WTC11 (cell line): ENCODE measurements around the gene LYRM9. TPM values are rescaled to one million over a fixed set of nuclear protein-coding genes. Genes with fewer than 3 reads are reported as not detected.

ENCODE experiments used
- ATAC-seq: fragments of 200-7000 bp; cut with Tn5 transposase; 2 replicates; pipeline ENCODE4 v1.10.0; 2021; ENCODE audit warnings: mild to moderate bottlenecking, moderate library complexity
- CTCF ChIA-PET: fragments of 300-600 bp; sonication (Branson Sonifier 250); formaldehyde crosslinking; loops from one replicate; lab custom pipeline; 2021; ENCODE audit warnings: antibody characterized with exemption; lab: Charles Lee
- POLR2A ChIA-PET: fragments of 350-600 bp; sonication (Branson Sonifier 250); formaldehyde crosslinking; loops from one replicate; lab custom pipeline; 2021; ENCODE audit warnings: antibody characterized with exemption; lab: Charles Lee
- DNase-seq: peaks from one replicate; pipeline ENCODE4 v3.0.0; 2021; ENCODE audit warnings: low spot score
- H3K27ac Mint-ChIP-seq: 2 replicates; pipeline ENCODE4 v1.8.0; 2021; ENCODE audit warnings: mixed read lengths
- H3K27me3 Mint-ChIP-seq: 2 replicates; pipeline ENCODE4 v1.8.0; 2021; ENCODE audit warnings: low read depth, mild to moderate bottlenecking, moderate library complexity, mixed read lengths
- H3K36me3 Mint-ChIP-seq: 2 replicates; pipeline ENCODE4 v1.8.0; 2021; ENCODE audit warnings: mixed read lengths
- H3K4me1 Mint-ChIP-seq: 2 replicates; pipeline ENCODE4 v1.8.0; 2022; ENCODE audit warnings: mixed read lengths
- H3K4me3 Mint-ChIP-seq: 2 replicates; pipeline ENCODE4 v1.8.0; 2021; ENCODE audit warnings: mild to moderate bottlenecking, moderate library complexity, mixed read lengths
- H3K9me3 Mint-ChIP-seq: 2 replicates; pipeline ENCODE4 v1.8.0; 2021; ENCODE audit warnings: mixed read lengths
- ATF1 ChIP-seq: sonication (generic); formaldehyde crosslinking; IDR thresholded peaks from 2 replicates; pipeline ENCODE4 v1.8.1; 2023; ENCODE audit warnings: mild to moderate bottlenecking, moderate library complexity, missing genetic modification reagents
- CBFB ChIP-seq: sonication (generic); formaldehyde crosslinking; IDR thresholded peaks from 2 replicates; pipeline ENCODE4 v1.8.1; 2022; ENCODE audit warnings: mild to moderate bottlenecking, low read depth, missing genetic modification reagents
- EMX1 ChIP-seq: fragments of 250-450 bp; sonication (Bioruptor Pico); IDR thresholded peaks from 2 replicates; pipeline ENCODE4 v1.8.0; 2021; ENCODE audit warnings: mild to moderate bottlenecking
- FOXJ3 ChIP-seq: sonication (generic); formaldehyde crosslinking; IDR thresholded peaks from 2 replicates; pipeline ENCODE4 v1.9.0; 2021; ENCODE audit warnings: missing genetic modification reagents, mild to moderate bottlenecking, borderline replicate concordance
- FOXK1 ChIP-seq: sonication (generic); formaldehyde crosslinking; IDR thresholded peaks from 2 replicates; pipeline ENCODE4 v1.8.0; 2022; ENCODE audit warnings: mild to moderate bottlenecking, moderate library complexity, missing genetic modification reagents
- FOXP4 ChIP-seq: sonication (generic); formaldehyde crosslinking; IDR thresholded peaks from 2 replicates; pipeline ENCODE4 v1.8.0; 2022; ENCODE audit warnings: mild to moderate bottlenecking, missing genetic modification reagents
- GABPB1 ChIP-seq: sonication (generic); formaldehyde crosslinking; IDR thresholded peaks from 2 replicates; pipeline ENCODE4 v1.8.1; 2023; ENCODE audit warnings: mild to moderate bottlenecking, missing genetic modification reagents
- GRHL2 ChIP-seq: fragments of 250-450 bp; sonication (Bioruptor Pico); IDR thresholded peaks from 2 replicates; pipeline ENCODE4 v1.8.0; 2022; ENCODE audit warnings: mild to moderate bottlenecking, moderate library complexity; ENCODE audit not compliant: insufficient replicate concordance, severe bottlenecking
- JUN ChIP-seq: sonication (generic); formaldehyde crosslinking; IDR thresholded peaks from 2 replicates; pipeline ENCODE4 v1.8.0; 2023; ENCODE audit warnings: mild to moderate bottlenecking, missing genetic modification reagents
- NFYB ChIP-seq: sonication (generic); formaldehyde crosslinking; conservative IDR thresholded peaks from 2 replicates; pipeline ENCODE4 v1.8.0; 2022; ENCODE audit warnings: low read depth, missing genetic modification reagents
- OVOL2 ChIP-seq: fragments of 250-450 bp; sonication (Bioruptor Pico); IDR thresholded peaks from 2 replicates; pipeline ENCODE4 v1.9.0; 2021; ENCODE audit warnings: mild to moderate bottlenecking, borderline replicate concordance
- PREB ChIP-seq: sonication (generic); formaldehyde crosslinking; IDR thresholded peaks from 2 replicates; pipeline ENCODE4 v1.8.1; 2022; ENCODE audit warnings: mild to moderate bottlenecking, missing genetic modification reagents, moderate library complexity, borderline replicate concordance
- PRRX2 ChIP-seq: fragments of 250-450 bp; sonication (Bioruptor Pico); IDR thresholded peaks from 2 replicates; pipeline ENCODE4 v1.8.0; 2021; ENCODE audit warnings: mild to moderate bottlenecking
- RELA ChIP-seq: sonication (generic); formaldehyde crosslinking; IDR thresholded peaks from 2 replicates; pipeline ENCODE4 v1.8.1; 2022; ENCODE audit warnings: missing genetic modification reagents, mild to moderate bottlenecking, borderline replicate concordance
- SOX15 ChIP-seq: fragments of 250-450 bp; sonication (Bioruptor Pico); IDR thresholded peaks from 2 replicates; pipeline ENCODE4 v1.9.0; 2021; ENCODE audit warnings: mild to moderate bottlenecking
- SP1 ChIP-seq: sonication (generic); formaldehyde crosslinking; conservative IDR thresholded peaks from 2 replicates; pipeline ENCODE4 v1.8.1; 2022; ENCODE audit warnings: missing genetic modification reagents
- TEAD1 ChIP-seq: sonication (generic); formaldehyde crosslinking; IDR thresholded peaks from 2 replicates; pipeline ENCODE4 v1.8.0; 2022; ENCODE audit warnings: mild to moderate bottlenecking, missing genetic modification reagents
- TEAD4 ChIP-seq: sonication (generic); formaldehyde crosslinking; IDR thresholded peaks from 2 replicates; pipeline ENCODE4 v1.8.0; 2022; ENCODE audit warnings: mild to moderate bottlenecking, missing genetic modification reagents
- USF2 ChIP-seq: sonication (generic); formaldehyde crosslinking; IDR thresholded peaks from 2 replicates; pipeline ENCODE4 v1.8.1; 2023; ENCODE audit warnings: mild to moderate bottlenecking, missing genetic modification reagents, moderate library complexity
- ZNF138 ChIP-seq: sonication (generic); formaldehyde crosslinking; conservative IDR thresholded peaks from 2 replicates; pipeline ENCODE4 v1.8.1; 2022; ENCODE audit warnings: mild to moderate bottlenecking, moderate library complexity, missing genetic modification reagents
- ZNF232 ChIP-seq: sonication (generic); formaldehyde crosslinking; IDR thresholded peaks from 2 replicates; pipeline ENCODE4 v1.8.0; 2022; ENCODE audit warnings: mild to moderate bottlenecking, missing genetic modification reagents
- total RNA-seq: library from RNA; stranded (reverse); gene quantifications from 3 replicates; pipeline ENCODE4 v1.2.3, GENCODE V29; 2021
- TF ChIP-seq, protein P1 (sequence below): fragments of 200-600 bp; IDR thresholded peaks from 2 replicates; pipeline ENCODE4 v1.8.0; 2022; ENCODE audit warnings: antibody characterized with exemption
- TF ChIP-seq, protein P2 (sequence below): sonication (generic); formaldehyde crosslinking; conservative IDR thresholded peaks from 2 replicates; pipeline ENCODE4 v1.8.1; 2022; ENCODE audit warnings: mild to moderate bottlenecking, missing genetic modification reagents
- TF ChIP-seq, protein P3 (sequence below): sonication (generic); formaldehyde crosslinking; IDR thresholded peaks from 2 replicates; pipeline ENCODE4 v1.8.0; 2023; ENCODE audit warnings: missing genetic modification reagents
- TF ChIP-seq, protein P4 (sequence below): sonication (generic); formaldehyde crosslinking; IDR thresholded peaks from 2 replicates; pipeline ENCODE4 v1.8.0; 2022; ENCODE audit warnings: mild to moderate bottlenecking, missing genetic modification reagents

Gene LYRM9
- total RNA-seq, 1 experiment from 2014 or later: 3.6 TPM

DNA sequence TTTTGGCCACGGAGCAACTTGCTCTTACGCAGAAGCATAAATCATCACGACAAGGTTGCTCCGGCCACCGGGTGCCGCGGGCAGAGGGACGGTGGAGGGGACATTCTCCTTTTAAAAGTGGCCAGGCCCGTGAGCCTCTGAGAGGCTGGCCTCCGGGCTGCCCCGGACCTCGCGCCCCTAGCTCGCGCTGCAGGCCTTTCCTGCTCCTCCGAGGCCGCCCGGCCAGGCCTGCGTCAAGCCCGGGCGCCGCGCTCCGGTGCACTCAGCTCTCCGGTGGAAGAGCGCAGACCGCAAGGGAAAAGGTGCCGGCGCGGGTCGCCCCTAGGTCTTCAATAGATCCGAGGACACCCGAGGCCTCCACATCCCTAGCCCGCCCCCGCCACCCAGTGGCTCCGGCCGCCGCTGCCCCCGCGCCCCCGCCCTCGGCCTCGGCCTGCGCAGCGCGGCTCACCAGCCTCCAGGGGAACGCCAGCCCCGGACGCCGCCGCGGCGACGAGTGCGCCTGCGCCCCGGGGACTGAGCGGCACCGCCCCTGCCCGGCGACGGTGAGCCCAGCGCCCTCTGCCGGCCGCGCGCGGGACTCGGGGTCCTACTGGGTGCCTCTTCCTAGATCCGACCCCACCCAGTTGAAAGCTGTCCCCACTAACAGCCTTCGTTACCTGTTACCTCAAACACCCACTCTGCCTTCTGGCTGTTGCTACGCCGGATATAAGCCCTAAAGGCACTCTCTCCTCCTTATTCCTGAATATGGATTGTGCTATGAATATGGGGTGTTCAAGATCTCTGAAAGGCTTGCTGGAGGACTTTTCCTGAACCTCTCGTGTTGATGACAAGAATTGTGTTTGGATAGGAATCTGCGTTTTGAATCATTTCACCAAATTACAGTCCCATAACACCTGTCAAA lies at the start of gene LYRM9 (continued):
- TF ChIP-seq, protein P1, sequence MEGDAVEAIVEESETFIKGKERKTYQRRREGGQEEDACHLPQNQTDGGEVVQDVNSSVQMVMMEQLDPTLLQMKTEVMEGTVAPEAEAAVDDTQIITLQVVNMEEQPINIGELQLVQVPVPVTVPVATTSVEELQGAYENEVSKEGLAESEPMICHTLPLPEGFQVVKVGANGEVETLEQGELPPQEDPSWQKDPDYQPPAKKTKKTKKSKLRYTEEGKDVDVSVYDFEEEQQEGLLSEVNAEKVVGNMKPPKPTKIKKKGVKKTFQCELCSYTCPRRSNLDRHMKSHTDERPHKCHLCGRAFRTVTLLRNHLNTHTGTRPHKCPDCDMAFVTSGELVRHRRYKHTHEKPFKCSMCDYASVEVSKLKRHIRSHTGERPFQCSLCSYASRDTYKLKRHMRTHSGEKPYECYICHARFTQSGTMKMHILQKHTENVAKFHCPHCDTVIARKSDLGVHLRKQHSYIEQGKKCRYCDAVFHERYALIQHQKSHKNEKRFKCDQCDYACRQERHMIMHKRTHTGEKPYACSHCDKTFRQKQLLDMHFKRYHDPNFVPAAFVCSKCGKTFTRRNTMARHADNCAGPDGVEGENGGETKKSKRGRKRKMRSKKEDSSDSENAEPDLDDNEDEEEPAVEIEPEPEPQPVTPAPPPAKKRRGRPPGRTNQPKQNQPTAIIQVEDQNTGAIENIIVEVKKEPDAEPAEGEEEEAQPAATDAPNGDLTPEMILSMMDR: peak; percentile 71; the same call in 1 of the 2 replicates
- TF ChIP-seq, protein P2, sequence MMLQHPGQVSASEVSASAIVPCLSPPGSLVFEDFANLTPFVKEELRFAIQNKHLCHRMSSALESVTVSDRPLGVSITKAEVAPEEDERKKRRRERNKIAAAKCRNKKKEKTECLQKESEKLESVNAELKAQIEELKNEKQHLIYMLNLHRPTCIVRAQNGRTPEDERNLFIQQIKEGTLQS (CRISPR knock-in tag): no peak
- TF ChIP-seq PRRX2 (CRISPR knock-in tag): no peak
- no peak for TF ChIP-seq EMX1 (CRISPR knock-in tag)
- 0 out of 2 replicates have a peak, but pooled peaks have one; percentile 28 for TF ChIP-seq FOXP4 (CRISPR knock-in tag)
- no peak for TF ChIP-seq ZNF232
- TF ChIP-seq PREB: no peak
- TF ChIP-seq, protein P3, sequence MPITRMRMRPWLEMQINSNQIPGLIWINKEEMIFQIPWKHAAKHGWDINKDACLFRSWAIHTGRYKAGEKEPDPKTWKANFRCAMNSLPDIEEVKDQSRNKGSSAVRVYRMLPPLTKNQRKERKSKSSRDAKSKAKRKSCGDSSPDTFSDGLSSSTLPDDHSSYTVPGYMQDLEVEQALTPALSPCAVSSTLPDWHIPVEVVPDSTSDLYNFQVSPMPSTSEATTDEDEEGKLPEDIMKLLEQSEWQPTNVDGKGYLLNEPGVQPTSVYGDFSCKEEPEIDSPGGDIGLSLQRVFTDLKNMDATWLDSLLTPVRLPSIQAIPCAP: no peak
- TF ChIP-seq GABPB1 (CRISPR knock-in tag): no peak
- no peak for TF ChIP-seq NFYB
- no peak for TF ChIP-seq SOX15 (CRISPR knock-in tag)
- peak; percentile 45 for TF ChIP-seq SP1 (CRISPR knock-in tag)
- TF ChIP-seq, protein P4, sequence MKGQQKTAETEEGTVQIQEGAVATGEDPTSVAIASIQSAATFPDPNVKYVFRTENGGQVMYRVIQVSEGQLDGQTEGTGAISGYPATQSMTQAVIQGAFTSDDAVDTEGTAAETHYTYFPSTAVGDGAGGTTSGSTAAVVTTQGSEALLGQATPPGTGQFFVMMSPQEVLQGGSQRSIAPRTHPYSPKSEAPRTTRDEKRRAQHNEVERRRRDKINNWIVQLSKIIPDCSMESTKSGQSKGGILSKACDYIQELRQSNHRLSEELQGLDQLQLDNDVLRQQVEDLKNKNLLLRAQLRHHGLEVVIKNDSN (CRISPR knock-in tag): no peak
- TF ChIP-seq FOXK1 (CRISPR knock-in tag): peak; percentile 20; the same call in 1 of the 2 replicates
- TF ChIP-seq TEAD4: no peak
- TF ChIP-seq GRHL2 (CRISPR knock-in tag): no peak

GRCh38 chr17:27940503-27941428 lies 47.6 kb upstream of the LYRM9 start:
- Mint-ChIP-seq H3K27me3 (peaks cover 13% of the 10 kb centered on the region), H3K4me3 (no peak overlapping the region), H3K36me3 (peaks cover 7% of the 10 kb centered on the region; the same call in 1 of the 2 replicates), H3K9me3 (peaks cover 7% of the 10 kb centered on the region), H3K27ac (no peak overlapping the region), H3K4me1 (peaks cover 53% of the 10 kb centered on the region)
- ChIA-PET CTCF (interaction anchor here (0.5 to 1.2 kb wide), 5 partner anchors 9 to 369 kb away, joined by 3 to 4 read pairs (median 3); no protein-coding TSS in a partner anchor), POLR2A (no interaction called here)
- ATAC-seq: no peak
- no peak for DNase-seq
- TF ChIP-seq, protein P4 (CRISPR knock-in tag): no peak
- TF ChIP-seq CBFB (CRISPR knock-in tag) (no peak), JUN (CRISPR knock-in tag) (no peak), RELA (CRISPR knock-in tag) (no peak), ATF1 (no peak), USF2 (no peak), ZNF138 (CRISPR knock-in tag) (no peak), OVOL2 (CRISPR knock-in tag) (no peak), FOXJ3 (CRISPR knock-in tag) (no peak), TEAD1 (no peak)
